ENCODE results near the gene ZNF831.

- TF ChIP-seq TAF1 (IDR thresholded peaks at IDR 0.05; ENCODE audit: borderline replicate concordance, low read depth, low read length) (no peak), POLR2A (IDR thresholded peaks at IDR 0.05; ENCODE audit: low read depth, low read length) (no peak), POLR2AphosphoS5 (IDR thresholded peaks at IDR 0.05; ENCODE audit: low read depth, low read length) (no peak)
These were observed 6.6 kb upstream of the ZNF831 start for GRCh38 chr20:59157064-59157463.
